ENCODE data around the gene ABO.
"Not testable (repeated sequence)": the region's sequence is repeated elsewhere in the genome, so short reads cannot be mapped to it uniquely, and the experiment has no call there.

ABO gene

GRCh38 chr9:133225171-133226011 lies 49.6 kb downstream of the ABO start:
- no peak for DNase-seq

GRCh38 chr9:133224762-133225161 lies 50.2 kb downstream of the ABO start:
- no peak for DNase-seq

- peak; percentile 20 for DNase-seq
Observed at GRCh38 chr9:133223159-133223756, 51.7 kb downstream of the ABO start.

- DNase-seq, result not testable (repeated sequence)
Observed at GRCh38 chr9:133221994-133222393, 53.0 kb downstream of the ABO start.

GRCh38 chr9:133221177-133221809 lies 53.7 kb downstream of the ABO start:
- DNase-seq, result no peak

GRCh38 chr9:133218049-133218975 lies 56.7 kb downstream of the ABO start:
- DNase-seq, result not testable (repeated sequence)

GRCh38 chr9:133217333-133217988 lies 57.5 kb downstream of the ABO start:
- DNase-seq, result not testable (repeated sequence)

- DNase-seq, result not testable (repeated sequence)
Observed at GRCh38 chr9:133214276-133214675, 60.7 kb downstream of the ABO start.

GRCh38 chr9:133210609-133211008 lies 64.4 kb downstream of the ABO start:
- DNase-seq, result no peak

GRCh38 chr9:133210202-133210532 lies 64.8 kb downstream of the ABO start:
- no peak for DNase-seq

GRCh38 chr9:133209327-133210201 lies 65.4 kb downstream of the ABO start:
- not testable (repeated sequence) for DNase-seq

- DNase-seq, result not testable (repeated sequence)
Observed at GRCh38 chr9:133208880-133209300, 66.1 kb downstream of the ABO start, which contains the start of gene OBP2B. OBP2B (minus strand) TSS chr9:133209250; CDS start chr9:133209199, 51 bp downstream.

- not testable (repeated sequence) for DNase-seq
Observed at GRCh38 chr9:133208171-133208879, 66.7 kb downstream of the ABO start.

- no peak for DNase-seq
Observed at GRCh38 chr9:133207540-133208170, 67.3 kb downstream of the ABO start.

- no peak for DNase-seq
Observed at GRCh38 chr9:133207021-133207531, 67.9 kb downstream of the ABO start.

GRCh38 chr9:133205996-133206931 lies 68.7 kb downstream of the ABO start:
- DNase-seq, result no peak

- not testable (repeated sequence) for DNase-seq
Observed at GRCh38 chr9:133205481-133205887, 69.5 kb downstream of the ABO start.

Measured in fibroblast of skin of back (primary cell).